HG03571 (cell line): ENCODE data around the gene SELENOF.
A peak's percentile ranks its signal among the peaks of the same experiment; 100 is the strongest.

Experiments used
- ATAC-seq: cut with Tn5 transposase; IDR thresholded peaks from one replicate; pipeline ENCODE4 v1.9.1; 2021; ENCODE audit not compliant: unreplicated experiment

SELENOF gene

GRCh38 chr1:86913896-86914600 lies at the start of gene SELENOF:
Gene SELENOF, minus strand, starts transcription at chr1:86914126. Its CDS starts 15 bp downstream, at chr1:86914111.
- peak; percentile 74 for ATAC-seq

GRCh38 chr1:86960548-86960947 lies 46.6 kb upstream of the SELENOF start:
- no peak for ATAC-seq

- ATAC-seq, result no peak
Measured at GRCh38 chr1:86957221-86957620, 43.3 kb upstream of the SELENOF start.

- ATAC-seq, result no peak
Measured at GRCh38 chr1:86956221-86956620, 42.3 kb upstream of the SELENOF start.

GRCh38 chr1:86955678-86956077 lies 41.8 kb upstream of the SELENOF start:
- no peak for ATAC-seq

GRCh38 chr1:86953167-86953566 lies 39.2 kb upstream of the SELENOF start:
- ATAC-seq, result no peak

GRCh38 chr1:86951430-86951829 lies 37.5 kb upstream of the SELENOF start:
- no peak for ATAC-seq

GRCh38 chr1:86950712-86951419 lies 36.9 kb upstream of the SELENOF start:
- ATAC-seq, result no peak

- ATAC-seq, result no peak
Measured at GRCh38 chr1:86948212-86948611, 34.3 kb upstream of the SELENOF start.

GRCh38 chr1:86942743-86943142 lies 28.8 kb upstream of the SELENOF start:
- ATAC-seq, result no peak

- ATAC-seq, result no peak
Measured at GRCh38 chr1:86942042-86942441, 28.1 kb upstream of the SELENOF start.

GRCh38 chr1:86940599-86940998 lies 26.7 kb upstream of the SELENOF start:
- no peak for ATAC-seq

- no peak for ATAC-seq
Measured at GRCh38 chr1:86939406-86939805, 25.5 kb upstream of the SELENOF start.

GRCh38 chr1:86938855-86939254 lies 24.9 kb upstream of the SELENOF start:
- no peak for ATAC-seq

GRCh38 chr1:86938450-86938849 lies 24.5 kb upstream of the SELENOF start:
- no peak for ATAC-seq

GRCh38 chr1:86933562-86934377 lies 19.8 kb upstream of the SELENOF start:
- ATAC-seq, result no peak

GRCh38 chr1:86933051-86933450 lies 19.1 kb upstream of the SELENOF start:
- no peak for ATAC-seq

- ATAC-seq, result no peak
Measured at GRCh38 chr1:86928819-86929218, 14.9 kb upstream of the SELENOF start.

GRCh38 chr1:86926883-86927282 lies 13.0 kb upstream of the SELENOF start:
- no peak for ATAC-seq

- no peak for ATAC-seq
Measured at GRCh38 chr1:86925742-86926141, 11.8 kb upstream of the SELENOF start.

- ATAC-seq, result no peak
Measured at GRCh38 chr1:86924324-86924960, 10.5 kb upstream of the SELENOF start.
